ENCODE results near the gene MCTP2. TPM values are rescaled to one million over a fixed set of nuclear protein-coding genes. Genes with fewer than 3 reads are reported as not detected.

MCTP2 gene
- total RNA-seq, 1 experiment from 2014 or later = 10.1 TPM

- no peaks in the 10 kb centered on the region; the same call in none of the 2 replicates for H3K36me3 ChIP-seq
- H3K4me3 ChIP-seq = no peak overlapping the region
- peak; percentile 54 for DNase-seq
- no peaks in the 10 kb centered on the region for H3K27me3 ChIP-seq
- H3K9me3 ChIP-seq = peaks cover 3% of the 10 kb centered on the region; the same call in 1 of the 2 replicates
Observed at GRCh38 chr15:94306700-94307650, 75.6 kb downstream of the MCTP2 start.

- Histone ChIP-seq H3K27me3 (no peaks in the 10 kb centered on the region), H3K9me3 (no peaks in the 10 kb centered on the region), H3K4me3 (no peak overlapping the region), H3K36me3 (no peaks in the 10 kb centered on the region; the same call in 1 of the 2 replicates)
- no peak for DNase-seq
Observed at GRCh38 chr15:94312946-94313345, 81.6 kb downstream of the MCTP2 start.

- Histone ChIP-seq H3K9me3 (no peaks in the 10 kb centered on the region), H3K4me3 (no peak overlapping the region), H3K36me3 (no peaks in the 10 kb centered on the region; the same call in 1 of the 2 replicates), H3K27me3 (no peaks in the 10 kb centered on the region)
- DNase-seq = no peak
Observed at GRCh38 chr15:94314639-94315038, 83.3 kb downstream of the MCTP2 start.

GRCh38 chr15:94317211-94317610 lies 85.8 kb downstream of the MCTP2 start:
- H3K4me3 ChIP-seq = no peak overlapping the region
- no peaks in the 10 kb centered on the region for H3K36me3 ChIP-seq
- H3K9me3 ChIP-seq = no peaks in the 10 kb centered on the region
- no peaks in the 10 kb centered on the region for H3K27me3 ChIP-seq
- no peak for DNase-seq

- no peaks in the 10 kb centered on the region for H3K36me3 ChIP-seq
- DNase-seq = no peak
- H3K9me3 ChIP-seq = no peaks in the 10 kb centered on the region
- no peaks in the 10 kb centered on the region for H3K27me3 ChIP-seq
- no peak overlapping the region for H3K4me3 ChIP-seq
Observed at GRCh38 chr15:94322141-94322540, 90.8 kb downstream of the MCTP2 start.

- no peaks in the 10 kb centered on the region for H3K36me3 ChIP-seq
- H3K9me3 ChIP-seq = no peaks in the 10 kb centered on the region
- no peaks in the 10 kb centered on the region for H3K27me3 ChIP-seq
- H3K4me3 ChIP-seq = no peak overlapping the region
- no peak for DNase-seq
Observed at GRCh38 chr15:94323076-94323475, 91.7 kb downstream of the MCTP2 start.

- Histone ChIP-seq H3K36me3 (no peaks in the 10 kb centered on the region), H3K4me3 (no peak overlapping the region), H3K27me3 (no peaks in the 10 kb centered on the region), H3K9me3 (no peaks in the 10 kb centered on the region)
- DNase-seq = peak; percentile 39
Observed at GRCh38 chr15:94324117-94324826, 92.9 kb downstream of the MCTP2 start.

GRCh38 chr15:94324835-94325767 lies 93.7 kb downstream of the MCTP2 start:
- no peaks in the 10 kb centered on the region for H3K9me3 ChIP-seq
- no peak for DNase-seq
- H3K4me3 ChIP-seq = no peak overlapping the region

GRCh38 chr15:94327356-94327936 lies 96.1 kb downstream of the MCTP2 start:
- no peaks in the 10 kb centered on the region for H3K36me3 ChIP-seq
- no peaks in the 10 kb centered on the region for H3K9me3 ChIP-seq
- no peak for DNase-seq
- no peak overlapping the region for H3K4me3 ChIP-seq
- H3K27me3 ChIP-seq = no peaks in the 10 kb centered on the region

More at GRCh38 chr15:94324835-94325767, 93.7 kb downstream of the MCTP2 start:
- Histone ChIP-seq H3K27me3 (no peaks in the 10 kb centered on the region), H3K36me3 (no peaks in the 10 kb centered on the region)

- Histone ChIP-seq H3K36me3 (no peaks in the 10 kb centered on the region), H3K9me3 (no peaks in the 10 kb centered on the region), H3K4me3 (no peak overlapping the region), H3K27me3 (no peaks in the 10 kb centered on the region)
- DNase-seq = no peak
Observed at GRCh38 chr15:94331731-94332130, 100.4 kb downstream of the MCTP2 start.

GRCh38 chr15:94335616-94336015 lies 104.3 kb downstream of the MCTP2 start:
- Histone ChIP-seq H3K36me3 (no peaks in the 10 kb centered on the region), H3K4me3 (no peak overlapping the region), H3K27me3 (no peaks in the 10 kb centered on the region), H3K9me3 (no peaks in the 10 kb centered on the region)
- DNase-seq = no peak

GRCh38 chr15:94336817-94337467 lies 105.6 kb downstream of the MCTP2 start:
- no peak for DNase-seq
- Histone ChIP-seq H3K9me3 (no peaks in the 10 kb centered on the region), H3K27me3 (no peaks in the 10 kb centered on the region), H3K36me3 (no peaks in the 10 kb centered on the region), H3K4me3 (no peak overlapping the region)

- DNase-seq = no peak
- Histone ChIP-seq H3K9me3 (no peaks in the 10 kb centered on the region), H3K4me3 (no peak overlapping the region), H3K36me3 (no peaks in the 10 kb centered on the region), H3K27me3 (no peaks in the 10 kb centered on the region)
Observed at GRCh38 chr15:94338243-94338846, 107.0 kb downstream of the MCTP2 start.

GRCh38 chr15:94346282-94346681 lies 114.9 kb downstream of the MCTP2 start:
- Histone ChIP-seq H3K27me3 (no peaks in the 10 kb centered on the region), H3K36me3 (no peaks in the 10 kb centered on the region), H3K4me3 (no peak overlapping the region), H3K9me3 (no peaks in the 10 kb centered on the region)
- no peak for DNase-seq

- Histone ChIP-seq H3K36me3 (no peaks in the 10 kb centered on the region), H3K9me3 (no peaks in the 10 kb centered on the region), H3K4me3 (no peak overlapping the region), H3K27me3 (no peaks in the 10 kb centered on the region)
- DNase-seq = no peak
Observed at GRCh38 chr15:94348084-94348483, 116.7 kb downstream of the MCTP2 start.
